HepG2 (cell line): ENCODE results near the gene NLGN2. TPM values are rescaled to one million over a fixed set of nuclear protein-coding genes. Genes with fewer than 3 reads are reported as not detected.
A peak's percentile ranks its signal among the peaks of the same experiment; 100 is the strongest.

Experiments used
- CHD4 ChIP-seq: fragments of 200-600 bp; sonication (generic); IDR thresholded peaks from 2 replicates; pipeline ENCODE4 v1.7.0; 2017; ENCODE audit warnings: mild to moderate bottlenecking, low read length, borderline replicate concordance
- EP300 ChIP-seq, 3 experiments: sonication (generic) in 1 of 3; formaldehyde crosslinking in 1 of 3; IDR thresholded peaks; 2 replicates each; pipeline versions ENCODE4 v1.5.1 to v1.6.1; 2011 to 2020; ENCODE audit warnings: low read depth in 2 of 3, low read length in 2 of 3, borderline replicate concordance in 1 of 3, improper control_type of control experiment in 1 of 3, mild to moderate bottlenecking in 1 of 3, missing genetic modification reagents in 1 of 3, moderate library complexity in 1 of 3
- GATAD1 ChIP-seq: IDR thresholded peaks from 2 replicates; pipeline ENCODE4 v1.6.1; 2016; ENCODE audit warnings: missing genetic modification reagents, missing compliant biosample characterization
- KDM5A ChIP-seq: fragments of 200-600 bp; sonication (generic); IDR thresholded peaks from 2 replicates; pipeline ENCODE4 v1.7.0; 2018; ENCODE audit warnings: antibody characterized with exemption, mild to moderate bottlenecking, low read length, borderline replicate concordance
- KMT2B ChIP-seq: IDR thresholded peaks from 2 replicates; pipeline ENCODE4 v1.6.1; 2016; ENCODE audit warnings: missing genetic modification reagents, missing compliant biosample characterization
- NFE2 ChIP-seq: sonication (generic); formaldehyde crosslinking; IDR thresholded peaks from 2 replicates; pipeline ENCODE4 v1.4.0; 2020; ENCODE audit warnings: missing genetic modification reagents
- PBX2 ChIP-seq: IDR thresholded peaks from 2 replicates; pipeline ENCODE4 v1.6.1; 2016; ENCODE audit warnings: control low read depth
- PHF8 ChIP-seq: sonication (generic); formaldehyde crosslinking; IDR thresholded peaks from 2 replicates; pipeline ENCODE4 v1.5.0; 2020; ENCODE audit warnings: missing genetic modification reagents
- POLR2G ChIP-seq: fragments of 200-400 bp; formaldehyde crosslinking; IDR thresholded peaks from 2 replicates; pipeline ENCODE4 v1.6.1; 2018; ENCODE audit warnings: mild to moderate bottlenecking, low read depth, low read length, moderate library complexity
- SIN3B ChIP-seq: fragments of 150-350 bp; IDR thresholded peaks from 2 replicates; pipeline ENCODE4 v1.6.1; 2014; ENCODE audit warnings: low read length
- SP4 ChIP-seq: sonication (generic); formaldehyde crosslinking; IDR thresholded peaks from 2 replicates; pipeline ENCODE4 v1.8.1; 2023; ENCODE audit warnings: mild to moderate bottlenecking, missing genetic modification reagents
- TBX3 ChIP-seq: fragments of 450-650 bp; IDR thresholded peaks from 2 replicates; pipeline ENCODE4 v1.6.1; 2017; ENCODE audit warnings: antibody characterized with exemption, mild to moderate bottlenecking, inconsistent platforms, borderline replicate concordance
- TFE3 ChIP-seq: IDR thresholded peaks from 2 replicates; pipeline ENCODE4 v1.6.1; 2016
- ZBTB42 ChIP-seq: sonication (generic); formaldehyde crosslinking; IDR thresholded peaks from 2 replicates; pipeline ENCODE4 v1.5.0; 2020; ENCODE audit warnings: mild to moderate bottlenecking, missing genetic modification reagents
- ZNF451 ChIP-seq: sonication (generic); formaldehyde crosslinking; IDR thresholded peaks from 2 replicates; pipeline ENCODE4 v1.5.0; 2020; ENCODE audit warnings: mild to moderate bottlenecking, missing genetic modification reagents
- ZNF512 ChIP-seq: sonication (generic); formaldehyde crosslinking; IDR thresholded peaks from 2 replicates; pipeline ENCODE4 v1.4.0; 2020; ENCODE audit warnings: mild to moderate bottlenecking, missing genetic modification reagents
- ZNF543 ChIP-seq: sonication (generic); formaldehyde crosslinking; IDR thresholded peaks from 2 replicates; pipeline ENCODE4 v1.4.0; 2020; ENCODE audit warnings: mild to moderate bottlenecking, missing genetic modification reagents
- ZNF775 ChIP-seq: sonication (generic); formaldehyde crosslinking; IDR thresholded peaks from 2 replicates; pipeline ENCODE4 v1.4.0; 2020; ENCODE audit warnings: missing genetic modification reagents, mild to moderate bottlenecking, moderate library complexity, borderline replicate concordance
- ZNF800 ChIP-seq: sonication (generic); formaldehyde crosslinking; IDR thresholded peaks from 2 replicates; pipeline ENCODE4 v1.4.0; 2020; ENCODE audit warnings: missing genetic modification reagents
- ZSCAN30 ChIP-seq: sonication (generic); formaldehyde crosslinking; IDR thresholded peaks from 2 replicates; pipeline ENCODE4 v1.5.0; 2020; ENCODE audit warnings: mild to moderate bottlenecking, missing genetic modification reagents
- ZSCAN5A ChIP-seq: sonication (generic); formaldehyde crosslinking; IDR thresholded peaks from 2 replicates; pipeline ENCODE4 v1.8.0; 2022; ENCODE audit warnings: mild to moderate bottlenecking, missing genetic modification reagents, borderline replicate concordance
- polyA plus RNA-seq, 8 experiments: library from polyadenylated mRNA; depleted of rRNA in 3 of 8; stranded (reverse) in 7 of 8; unstranded in 1 of 8; fragments of >200 nt; fragmentation: Illumina TruSeq in 4 of 8; extraction: Trizol in 4 of 8; gene quantifications; 2 replicates each; pipeline versions ENCODE4 v1.2.1 to v1.2.3, GENCODE V29; 2011 to 2016; ENCODE audit warnings: low read depth in 4 of 8, missing spikeins in 1 of 8, mixed read lengths in 1 of 8; ENCODE audit not compliant: insufficient read depth in 1 of 8
- total RNA-seq, 5 experiments: library from RNA; depleted of rRNA; stranded (reverse); fragments of >200 nt; fragmentation: Illumina TruSeq; extraction: Trizol; gene quantifications; 2 replicates each; pipeline ENCODE4 v1.2.3, GENCODE V29; 2016; ENCODE audit warnings: low read depth in 1 of 5

Gene NLGN2
- total and polyA plus RNA-seq, 2 of the 13 experiments (the other 11 are each of a cell fraction or from before 2014, with no cell fraction given) = 1.9 to 11.0 TPM

- no peak for TF ChIP-seq ZNF512
- TF ChIP-seq PHF8 (CRISPR knock-in tag) = peak; percentile 92
- peak; percentile 74 for TF ChIP-seq TBX3
- no peak for TF ChIP-seq ZSCAN5A (CRISPR knock-in tag)
- TF ChIP-seq TFE3 (CRISPR knock-in tag) = 0 out of 2 replicates have a peak, but pooled peaks have one; percentile 42
- TF ChIP-seq ZNF775 (CRISPR knock-in tag) = no peak
- 0 out of 2 replicates have a peak, but pooled peaks have one; percentile 35 for TF ChIP-seq ZNF451
- TF ChIP-seq GATAD1 = peak; percentile 76; the same call in 1 of the 2 replicates
- no peak for TF ChIP-seq NFE2
- 0 out of 2 replicates have a peak, but pooled peaks have one; percentile 37 for TF ChIP-seq KMT2B (CRISPR knock-in tag)
- no peak for TF ChIP-seq ZNF800 (CRISPR knock-in tag)
- no peak for TF ChIP-seq PBX2 (CRISPR knock-in tag)
- peak; percentile 96 for TF ChIP-seq POLR2G
- peak; percentile 80 for TF ChIP-seq SIN3B
- peak in 1 of 2 experiments; percentile 34; a peak in 1 of 4 replicates for TF ChIP-seq EP300 (IDR thresholded peaks at IDR 0.05; ENCODE audit: low read depth in 2 of 2, low read length in 2 of 2)
- no peak for TF ChIP-seq EP300 (CRISPR knock-in tag; IDR thresholded peaks at IDR 0.05; ENCODE audit: borderline replicate concordance)
- TF ChIP-seq ZNF543 (CRISPR knock-in tag) = 0 out of 2 replicates have a peak, but pooled peaks have one; percentile 7
- TF ChIP-seq KDM5A = peak; percentile 60; the same call in 1 of the 2 replicates
- peak; percentile 79 for TF ChIP-seq SP4 (CRISPR knock-in tag)
- TF ChIP-seq CHD4 = no peak
- TF ChIP-seq ZSCAN30 (CRISPR knock-in tag) = no peak
- 0 out of 2 replicates have a peak, but pooled peaks have one; percentile 14 for TF ChIP-seq ZBTB42 (CRISPR knock-in tag)
Observed at GRCh38 chr17:7403977-7404736, 3.5 kb upstream of the NLGN2 start, which contains the start of gene TMEM256 (continued).
